ENCODE data around the gene EXT2.

The EXT2 gene

DNA sequence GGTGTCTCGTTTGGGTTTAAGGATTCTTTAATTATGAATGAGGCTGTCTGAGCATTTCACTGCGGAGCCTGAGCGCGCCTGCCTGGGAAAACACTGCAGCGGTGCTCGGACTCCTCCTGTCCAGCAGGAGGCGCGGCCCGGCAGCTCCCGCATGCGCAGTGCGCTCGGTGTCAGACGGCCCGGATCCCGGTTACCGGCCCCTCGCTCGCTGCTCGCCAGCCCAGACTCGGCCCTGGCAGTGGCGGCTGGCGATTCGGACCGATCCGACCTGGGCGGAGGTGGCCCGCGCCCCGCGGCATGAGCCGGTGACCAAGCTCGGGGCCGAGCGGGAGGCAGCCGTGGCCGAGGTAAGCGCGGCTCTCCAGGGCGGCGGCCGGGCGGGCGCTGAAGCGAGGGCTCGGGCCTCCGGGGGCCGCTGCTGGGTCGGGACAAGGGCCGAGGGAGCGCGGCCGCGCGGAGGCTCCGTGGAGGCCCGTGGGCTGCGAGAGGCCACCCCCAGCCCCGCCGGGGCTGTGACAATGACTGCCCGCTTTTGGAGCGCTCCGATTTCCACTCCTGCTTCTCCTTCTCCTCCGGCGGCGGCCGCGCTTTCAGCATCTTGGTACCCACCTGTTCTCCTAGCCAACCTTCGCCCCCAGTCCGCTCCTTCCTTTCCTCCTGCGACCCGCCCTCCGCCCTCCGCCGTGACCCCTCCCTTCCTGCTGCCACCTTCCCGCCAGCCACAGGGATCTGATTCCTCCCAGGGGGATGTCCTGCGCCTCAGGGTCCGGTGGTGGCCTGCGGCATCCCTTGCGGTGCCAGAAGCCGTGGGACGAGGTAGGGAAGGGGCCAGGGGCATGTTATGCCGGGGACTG is at the start of gene EXT2:
TSS of gene EXT2 (plus strand) at position 173 of the 854 bp plus-strand sequence. CDS start 12,035 bp downstream, outside the sequence.
- DNase-seq: peak; percentile 60

DNA sequence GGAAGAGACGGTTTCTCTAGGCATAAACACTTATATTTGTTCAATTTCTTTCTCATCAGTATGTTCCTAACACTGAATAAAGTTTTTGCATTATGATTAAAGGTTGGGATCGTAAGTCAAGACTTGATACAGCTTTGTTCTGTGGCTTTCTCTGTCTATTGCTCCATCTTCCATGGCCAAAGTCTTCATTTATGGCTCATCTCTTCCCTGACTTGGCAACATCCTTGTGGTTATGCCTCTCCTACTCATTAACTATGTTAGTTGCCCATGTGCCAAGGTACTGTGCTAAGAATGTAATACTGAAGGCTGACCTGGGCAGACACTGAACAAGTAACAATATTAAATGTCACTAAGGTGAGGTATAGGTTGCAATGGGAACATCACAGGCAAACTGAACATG is 49.3 kb upstream of the EXT2 start:
- DNase-seq: no peak

DNA sequence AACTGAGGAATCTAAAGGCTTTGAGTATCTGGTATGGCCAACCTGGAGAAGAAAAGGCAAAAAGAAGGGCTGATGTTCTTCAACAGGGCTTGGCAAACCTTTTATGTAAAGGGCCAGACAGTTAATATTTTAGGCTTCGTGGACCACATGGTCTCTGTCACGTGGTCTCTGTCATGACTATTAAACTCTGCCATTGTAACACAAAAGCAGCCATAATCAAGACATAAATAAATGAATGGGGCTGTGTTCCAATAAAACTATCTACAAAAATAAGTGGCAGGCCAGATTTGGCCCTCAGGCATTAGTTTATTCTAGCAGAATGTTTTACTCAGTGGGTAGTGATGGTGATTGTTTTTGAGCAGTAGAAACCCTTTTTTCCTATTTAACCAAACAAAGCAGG is 48.2 kb upstream of the EXT2 start:
- DNase-seq: no peak

DNA sequence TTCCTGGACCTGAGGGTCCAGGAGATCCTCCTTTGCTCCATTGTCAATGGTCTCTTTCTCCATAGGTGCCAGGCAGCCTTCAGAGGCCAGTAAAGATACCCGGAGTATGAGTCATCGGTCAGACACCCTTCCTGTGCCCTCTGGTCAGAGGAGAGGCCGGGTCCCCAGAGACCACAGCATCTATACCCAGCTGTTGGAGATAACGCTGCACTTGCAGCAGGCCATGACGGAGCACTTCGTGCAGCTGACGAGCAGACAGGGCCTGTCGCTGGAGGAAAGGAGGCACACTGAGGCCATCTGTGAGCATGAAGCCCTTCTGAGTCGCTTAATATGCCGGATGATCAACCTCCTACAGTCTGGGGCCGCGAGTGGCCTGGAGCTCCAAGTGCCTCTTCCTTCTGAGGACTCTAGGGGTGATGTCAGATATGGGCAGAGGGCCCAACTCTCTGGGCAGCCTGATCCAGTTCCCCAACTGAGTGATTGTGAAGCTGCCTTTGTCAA is 47.5 kb upstream of the EXT2 start, which contains the start of gene ACCSL:
TSS of gene ACCSL (plus strand) at position 51 of the 501 bp plus-strand sequence. CDS start at position 107, 56 bp downstream.
- no peak for DNase-seq

DNA sequence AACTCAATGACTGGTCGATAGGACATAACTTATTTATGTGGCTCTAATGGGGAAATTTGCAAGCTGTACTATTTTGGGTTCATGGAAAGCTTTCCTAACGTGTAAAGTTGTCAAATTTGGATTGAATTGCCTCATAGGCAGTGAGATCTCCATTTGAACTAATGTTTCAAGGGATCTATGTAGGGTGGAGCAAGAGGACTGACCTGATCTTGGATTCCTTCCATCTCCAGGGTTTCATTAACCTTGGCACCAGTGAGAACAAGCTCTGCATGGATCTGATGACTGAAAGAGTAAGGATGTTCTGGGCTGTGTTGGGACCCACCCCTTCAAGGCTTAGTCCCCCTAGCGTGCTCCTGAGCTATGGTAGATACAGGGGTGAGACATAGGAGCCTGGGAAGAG is 45.6 kb upstream of the EXT2 start:
- no peak for DNase-seq

DNA sequence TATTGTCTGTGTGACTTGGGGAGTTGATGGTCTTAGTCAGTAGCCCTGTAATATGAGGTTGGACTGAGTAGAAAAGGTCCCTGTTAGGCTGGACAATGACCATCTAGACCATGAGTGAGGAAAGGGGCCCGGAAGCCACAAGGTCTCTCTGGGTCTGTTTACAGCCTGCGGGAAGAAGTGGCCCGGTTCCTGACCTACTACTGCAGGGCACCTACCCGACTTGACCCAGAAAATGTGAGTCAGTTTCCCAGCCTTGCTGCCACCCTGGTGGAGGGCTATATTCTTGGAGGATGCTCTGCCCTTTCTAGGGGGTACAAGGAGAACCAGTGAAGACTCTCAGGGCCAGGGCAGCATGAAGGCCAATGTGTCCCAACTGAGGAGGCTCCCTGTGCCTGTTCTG is 44.3 kb upstream of the EXT2 start:
- no peak for DNase-seq

DNA sequence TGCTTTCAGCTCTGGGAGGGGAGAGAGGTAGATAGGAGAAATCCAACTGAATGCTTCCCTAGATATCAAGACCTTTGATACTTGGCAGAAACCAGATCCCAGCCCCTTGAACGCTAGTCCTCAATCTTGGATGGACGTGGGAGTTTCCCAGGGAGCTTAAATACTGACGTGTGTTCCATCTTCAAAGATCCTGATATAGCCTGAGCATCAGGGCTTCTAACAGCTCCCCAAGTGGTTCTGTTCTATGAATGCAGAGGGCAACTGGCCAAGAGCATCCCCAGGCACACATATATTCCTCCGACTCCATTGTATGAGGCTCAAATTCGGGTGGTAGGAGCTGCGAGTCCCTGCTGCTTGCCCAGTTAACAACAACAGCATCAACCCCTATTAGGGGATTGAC is 38.1 kb upstream of the EXT2 start:
- no peak for DNase-seq

DNA sequence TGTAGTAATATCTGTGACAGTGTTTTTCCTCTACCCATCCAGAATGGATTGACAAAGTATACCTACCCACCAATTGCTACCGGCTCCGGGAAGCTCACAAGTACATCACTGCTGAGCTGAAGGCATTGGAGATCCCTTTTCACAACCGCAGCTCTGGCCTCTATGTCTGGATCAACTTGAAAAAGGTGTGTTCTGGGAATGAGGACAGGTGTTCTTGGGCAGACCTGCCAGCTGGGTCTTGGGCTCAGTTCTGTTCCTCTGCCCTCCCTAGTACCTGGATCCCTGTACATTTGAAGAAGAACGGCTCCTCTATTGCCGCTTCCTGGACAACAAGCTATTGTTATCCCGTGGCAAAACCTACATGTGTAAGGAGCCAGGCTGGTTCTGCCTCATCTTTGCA is 37.2 kb upstream of the EXT2 start:
- DNase-seq: no peak

DNA sequence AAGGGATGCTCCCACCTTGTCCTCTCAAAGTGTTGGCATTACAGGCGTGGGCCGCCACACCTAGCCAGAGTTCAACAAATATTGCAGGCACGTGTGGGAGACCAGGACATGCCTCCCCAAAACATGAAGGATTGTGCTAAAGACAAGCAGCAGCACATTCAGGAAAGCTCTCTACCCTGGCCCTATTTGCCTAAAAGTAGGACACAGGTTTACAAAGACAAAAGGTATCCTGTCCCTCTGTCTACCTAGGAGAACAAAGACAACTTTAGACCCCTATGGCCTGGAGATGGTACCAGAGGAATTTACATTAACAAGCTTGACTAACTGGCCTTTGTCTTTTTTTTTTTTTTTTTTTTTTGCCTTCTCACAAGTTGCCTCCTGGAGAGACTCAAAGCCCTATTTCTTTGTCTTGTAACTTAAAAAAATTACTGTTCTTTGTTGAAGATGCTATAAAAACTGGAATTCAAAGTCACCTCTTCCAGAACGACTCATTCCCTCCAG is 30.3 kb upstream of the EXT2 start:
- DNase-seq: no peak

DNA sequence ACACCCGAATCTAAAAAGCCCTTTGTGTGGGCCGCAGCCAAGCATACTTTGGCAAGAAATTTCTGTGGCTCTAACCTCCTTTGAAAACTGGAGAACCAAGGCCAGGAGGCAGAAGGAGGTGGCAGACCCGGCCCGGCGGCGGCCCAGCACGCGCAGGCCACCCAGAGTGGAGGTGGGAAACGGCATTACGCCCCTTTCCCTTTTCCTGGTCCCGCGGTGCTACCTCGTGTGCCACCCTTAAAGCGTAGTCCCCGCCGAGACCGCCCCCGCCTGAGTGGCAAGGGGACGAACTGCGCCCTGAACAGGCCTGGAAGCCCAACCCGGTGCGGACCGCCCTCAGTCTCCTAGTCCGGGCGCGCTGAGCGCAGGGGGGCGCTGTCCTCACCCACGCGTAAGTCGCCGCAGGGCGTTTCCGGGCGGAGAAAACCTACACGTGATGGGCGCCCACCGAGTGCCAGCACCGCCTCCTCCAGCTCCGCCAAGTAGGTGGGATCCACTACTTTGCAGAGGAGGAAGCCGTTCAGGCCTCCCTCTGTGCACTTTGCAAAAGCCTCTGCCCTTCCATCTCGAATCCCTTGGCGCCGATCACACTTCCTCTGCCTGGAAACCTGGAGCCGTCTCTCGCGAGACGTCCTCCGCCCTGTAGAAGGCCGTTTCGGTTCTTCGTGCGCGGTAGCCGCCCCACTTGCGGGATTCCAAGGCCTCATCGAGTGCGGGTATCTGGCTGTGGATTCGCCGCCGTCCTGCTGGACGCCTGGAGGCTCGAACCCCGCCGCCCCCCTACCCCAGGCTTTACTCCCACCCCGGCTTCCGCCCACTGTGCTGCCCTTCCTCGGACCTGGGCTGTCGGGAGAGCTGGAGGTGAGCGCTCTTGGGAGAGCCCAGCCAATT is 29.4 kb upstream of the EXT2 start, which contains the start of gene ACCS:
TSS of gene ACCS (plus strand) at position 430 of the 891 bp plus-strand sequence. CDS start 1,358 bp downstream, outside the sequence.
- no peak for DNase-seq

- no peak for DNase-seq
Measured at GRCh38 chr11:44066732-44067141, 28.7 kb upstream of the EXT2 start.

DNA sequence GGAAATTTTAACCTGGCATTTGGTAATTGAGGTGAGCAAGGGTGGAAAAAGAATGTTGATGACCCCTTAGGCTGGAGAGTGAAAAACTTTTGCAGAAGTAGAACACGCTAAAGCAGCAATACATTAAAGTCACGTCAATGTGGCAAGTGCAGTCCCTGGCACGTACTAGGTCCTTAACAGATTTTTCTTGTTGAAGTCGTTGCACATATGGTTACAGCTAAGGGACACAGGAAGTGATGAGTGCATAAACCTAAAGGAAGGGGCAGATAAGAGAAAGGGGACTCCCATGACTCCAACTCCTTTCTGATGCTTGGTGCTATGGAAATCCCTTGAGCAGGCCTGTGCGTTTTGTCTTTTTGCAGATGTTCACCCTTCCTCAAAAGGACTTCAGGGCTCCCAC is 28.2 kb upstream of the EXT2 start:
- no peak for DNase-seq

GRCh38 chr11:44068180-44068579 is 27.3 kb upstream of the EXT2 start:
- DNase-seq: no peak

- no peak for DNase-seq
Measured at GRCh38 chr11:44071157-44071556, 24.3 kb upstream of the EXT2 start.

GRCh38 chr11:44072757-44073658 is 22.5 kb upstream of the EXT2 start:
- no peak for DNase-seq

DNA sequence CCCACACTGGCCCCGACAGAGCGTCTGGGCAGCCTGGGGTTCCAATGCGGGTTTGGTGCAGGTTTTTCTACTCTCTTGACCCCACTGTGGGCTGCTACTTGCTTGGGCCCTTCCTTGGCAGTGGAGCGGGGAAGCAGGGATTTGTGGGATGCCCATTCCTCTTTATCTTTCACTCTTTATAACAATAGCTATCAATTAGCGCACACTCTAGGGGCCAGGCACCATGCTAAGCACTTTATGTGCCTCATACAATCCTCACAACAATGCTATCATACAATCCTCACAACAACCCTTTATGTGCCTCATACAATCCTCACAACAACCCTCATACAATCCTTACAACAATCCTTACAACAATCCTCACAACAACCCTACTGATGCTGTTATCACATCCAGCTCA is 16.7 kb upstream of the EXT2 start:
- DNase-seq: no peak

DNA sequence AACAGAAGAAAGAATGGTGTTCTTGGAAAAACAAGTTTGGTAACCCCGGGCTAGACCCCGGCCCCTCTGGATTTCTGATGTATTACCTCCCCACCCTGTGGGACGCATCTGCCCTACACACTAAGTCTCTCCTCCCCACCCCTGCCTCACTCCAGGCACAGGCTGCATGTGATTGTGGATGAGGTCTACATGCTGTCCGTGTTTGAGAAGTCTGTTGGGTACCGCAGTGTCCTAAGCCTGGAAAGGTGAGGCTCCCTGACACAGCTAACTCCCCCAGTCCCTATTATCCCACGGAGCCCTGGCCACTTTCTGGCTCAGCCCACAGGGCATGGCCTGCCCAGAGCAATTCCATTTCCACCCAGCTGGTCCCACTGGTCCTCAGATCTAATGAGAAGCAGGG is 16.1 kb upstream of the EXT2 start:
- DNase-seq: no peak

- no peak for DNase-seq
Measured at GRCh38 chr11:44080951-44081350, 14.5 kb upstream of the EXT2 start.

DNA sequence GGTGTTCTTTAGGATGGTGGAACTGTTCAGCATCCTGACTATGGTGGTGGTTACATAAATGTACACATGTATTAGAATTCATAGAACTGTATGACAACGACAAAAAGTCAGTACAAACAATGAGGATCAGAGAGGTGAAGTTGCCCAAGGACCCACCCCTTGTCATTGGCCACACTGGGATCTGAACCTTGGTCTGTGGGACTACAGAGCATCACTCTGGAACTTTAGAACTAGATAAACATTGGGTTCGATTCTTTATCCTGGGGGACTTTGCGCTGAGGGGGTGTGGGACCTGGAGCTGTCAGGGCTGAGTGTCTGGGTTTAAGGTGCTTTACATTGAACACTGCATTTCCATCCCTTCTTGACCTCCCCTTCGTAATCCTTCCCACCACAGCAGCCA is 12.8 kb upstream of the EXT2 start:
- DNase-seq: no peak

GRCh38 chr11:44083433-44083832 is 12.0 kb upstream of the EXT2 start:
- DNase-seq: no peak

GRCh38 chr11:44083906-44084305 is 11.6 kb upstream of the EXT2 start:
- DNase-seq: no peak

GRCh38 chr11:44085330-44085729 is 10.1 kb upstream of the EXT2 start:
- no peak for DNase-seq
